GM18861 (cell line): ENCODE results near the gene F11.
A peak's percentile ranks its signal among the peaks of the same experiment; 100 is the strongest.
"Not testable (repeated sequence)": the region's sequence is repeated elsewhere in the genome, so short reads cannot be mapped to it uniquely, and the experiment has no call there.

Experiments used
- ATAC-seq: cut with Tn5 transposase; IDR thresholded peaks from one replicate; pipeline ENCODE4 v1.9.1; 2021; ENCODE audit not compliant: unreplicated experiment

The F11 gene

GRCh38 chr4:186249785-186250754 is 15.9 kb upstream of the F11 start:
- no peak for ATAC-seq

DNA sequence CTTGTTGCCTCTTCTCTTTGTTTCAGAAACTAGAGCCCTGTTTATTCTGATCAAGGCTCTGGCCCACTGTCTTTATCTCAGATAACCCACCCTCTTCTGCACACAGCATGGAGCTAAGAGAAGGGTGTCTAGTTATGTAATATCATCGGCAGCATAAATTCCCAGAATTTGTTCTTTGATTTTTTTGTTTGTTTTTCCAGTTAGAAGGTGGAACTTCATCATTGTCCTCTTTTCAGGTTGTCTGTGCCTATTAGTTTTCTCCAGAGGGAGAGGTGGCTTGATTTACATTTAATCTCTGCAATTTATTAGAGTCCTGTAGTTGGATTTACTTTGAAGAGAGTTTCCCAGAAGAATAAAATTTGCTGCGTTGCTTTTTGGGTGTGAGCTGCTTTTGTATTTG is 15.2 kb upstream of the F11 start:
- no peak for ATAC-seq

GRCh38 chr4:186255122-186255521 is 10.9 kb upstream of the F11 start:
- no peak for ATAC-seq

GRCh38 chr4:186258216-186258811 is 7.7 kb upstream of the F11 start:
- no peak for ATAC-seq

DNA sequence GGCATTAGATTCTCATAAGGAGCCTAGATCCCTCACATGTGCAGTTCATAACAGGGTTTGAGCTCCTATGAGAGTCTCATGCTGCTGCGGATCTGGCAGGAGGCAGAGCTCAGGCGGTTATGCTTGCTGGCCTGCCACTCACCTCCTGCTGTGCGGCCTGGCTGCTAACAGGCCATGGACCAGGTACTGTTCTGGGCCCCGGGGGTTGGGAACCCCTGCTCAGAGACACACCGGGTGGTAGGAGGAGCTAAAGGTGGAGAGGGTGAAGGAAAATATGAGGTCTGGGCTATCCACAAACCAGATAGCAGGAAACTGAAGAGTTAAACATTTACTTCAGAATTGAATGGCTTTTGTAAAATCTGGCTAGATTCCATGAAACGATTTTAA is 5.9 kb upstream of the F11 start:
- ATAC-seq, result no peak

- no peak for ATAC-seq
Observed at GRCh38 chr4:186260504-186261448, 5.2 kb upstream of the F11 start.

DNA sequence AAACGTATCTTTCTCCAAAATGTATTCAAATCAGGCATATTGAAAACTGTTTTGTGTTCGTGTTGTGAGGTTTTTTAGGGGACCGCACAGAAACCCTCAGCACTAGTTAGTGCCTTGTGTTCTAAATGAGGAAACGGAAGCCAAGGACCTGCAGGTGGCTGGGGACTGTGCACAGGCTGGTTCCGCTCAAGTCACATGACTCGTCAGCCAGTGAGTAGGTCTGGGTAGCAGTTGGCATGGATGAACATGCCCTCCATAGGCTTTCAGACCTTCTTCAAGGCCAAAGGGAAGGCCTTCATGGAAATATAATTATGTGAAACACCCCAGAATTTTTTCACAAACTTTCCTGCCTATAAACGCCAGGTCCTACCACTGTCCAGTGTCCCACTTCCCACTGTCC is 1.3 kb upstream of the F11 start:
- no peak for ATAC-seq

DNA sequence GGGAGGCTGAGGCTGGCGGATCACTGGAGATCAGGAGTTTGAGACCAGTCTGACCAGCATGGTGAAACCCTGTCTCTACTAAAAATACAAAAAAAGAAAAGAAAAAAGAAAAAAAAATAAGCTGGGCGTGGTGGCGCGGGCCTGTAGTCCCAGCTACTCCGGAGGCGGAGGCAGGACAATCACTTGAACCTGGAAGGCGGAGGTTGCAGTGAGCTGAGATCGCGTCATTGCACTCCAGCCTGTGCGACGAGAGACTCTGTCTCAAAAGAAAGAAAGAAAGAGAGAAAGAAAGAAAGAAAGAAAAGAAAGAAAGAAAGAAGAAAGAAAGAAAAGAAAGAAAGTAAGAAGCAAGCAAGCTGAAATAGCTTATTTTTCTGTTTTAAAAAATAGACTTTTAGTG is 739 bp upstream of the F11 start:
- not testable (repeated sequence) for ATAC-seq

DNA sequence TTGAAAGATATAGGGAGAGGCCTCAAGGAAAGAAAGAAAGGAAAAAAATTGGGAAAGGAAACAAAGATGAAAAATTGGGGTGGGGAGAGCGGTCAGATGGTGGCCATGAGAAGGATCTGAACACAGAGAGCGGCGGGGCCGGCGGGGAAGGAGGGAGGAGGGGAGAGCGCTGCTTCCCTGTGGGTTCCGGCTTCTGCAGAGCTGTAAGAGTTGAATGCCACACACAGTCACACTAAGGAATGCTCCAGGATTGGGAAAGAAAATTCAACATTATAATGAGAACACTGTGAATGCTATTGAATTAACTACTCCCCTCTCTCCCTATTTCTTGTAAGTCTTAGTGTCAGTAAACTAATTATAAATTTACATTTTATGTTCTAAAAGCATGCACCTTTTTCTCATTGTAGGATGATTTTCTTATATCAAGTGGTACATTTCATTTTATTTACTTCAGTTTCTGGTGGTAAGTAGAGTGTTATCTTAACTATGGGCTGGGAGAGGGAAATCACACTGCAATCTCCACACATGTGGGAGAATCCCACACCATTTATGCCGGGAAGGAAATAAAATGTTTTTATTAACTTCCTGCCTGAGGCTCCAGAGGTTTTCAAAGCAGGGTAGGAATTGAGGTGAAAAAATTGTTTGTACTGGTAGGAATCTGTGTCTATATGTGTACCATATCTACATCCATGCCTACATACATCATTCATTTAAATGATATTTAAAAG is 904 bp downstream of the F11 start:
- ATAC-seq, result no peak

DNA sequence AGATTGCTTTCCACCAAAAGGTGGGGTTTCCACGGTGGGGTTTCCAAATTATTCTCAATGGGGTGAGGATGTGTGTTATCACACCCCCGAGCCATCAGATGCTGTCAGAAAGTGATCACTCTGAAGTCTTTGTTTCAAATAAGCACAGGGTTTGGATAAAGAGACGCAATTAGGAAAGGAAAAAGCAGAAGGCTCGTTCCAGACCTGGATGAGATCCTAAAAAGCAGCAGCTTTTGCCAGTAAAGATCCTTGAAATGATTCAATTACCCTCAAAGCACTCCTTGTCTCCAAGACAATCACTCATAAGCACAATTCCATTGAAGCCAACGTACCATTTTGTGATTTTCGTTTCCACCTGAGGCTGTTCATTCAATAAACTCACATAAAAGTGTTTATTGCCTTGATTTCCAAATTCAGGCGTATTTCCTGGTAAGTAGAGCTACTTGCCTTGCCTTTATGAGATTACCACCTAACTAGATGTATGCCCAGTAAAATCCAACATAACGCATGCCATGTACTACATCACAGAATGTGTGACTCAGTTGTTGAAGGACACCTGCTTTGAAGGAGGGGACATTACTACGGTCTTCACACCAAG is 5.2 kb downstream of the F11 start:
- ATAC-seq, result no peak

- ATAC-seq, result no peak
Observed at GRCh38 chr4:186272699-186273391, 6.9 kb downstream of the F11 start.

- not testable (repeated sequence) for ATAC-seq
Observed at GRCh38 chr4:186273392-186273789, 7.4 kb downstream of the F11 start.

- ATAC-seq, result no peak
Observed at GRCh38 chr4:186283311-186283710, 17.3 kb downstream of the F11 start.

DNA sequence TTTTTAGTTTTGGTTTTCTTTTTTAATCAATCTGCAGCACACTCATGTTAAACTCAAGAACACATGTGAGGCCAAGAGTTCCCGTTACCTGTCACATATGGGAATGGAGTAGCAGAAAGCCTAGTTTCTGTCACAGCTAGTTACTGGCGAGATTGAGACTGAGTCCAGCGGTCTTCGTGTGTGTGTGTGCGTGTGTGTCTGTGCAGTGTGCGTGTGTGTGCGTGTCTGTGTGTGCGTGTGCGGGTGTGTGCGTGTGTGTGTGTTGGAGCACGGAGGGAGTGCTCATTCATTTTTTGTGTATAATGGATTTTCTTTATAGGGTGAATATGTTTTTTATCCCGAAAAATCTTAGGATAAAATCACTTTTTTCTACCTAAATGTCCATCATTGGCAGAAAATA is 19.2 kb downstream of the F11 start:
- ATAC-seq, result no peak

DNA sequence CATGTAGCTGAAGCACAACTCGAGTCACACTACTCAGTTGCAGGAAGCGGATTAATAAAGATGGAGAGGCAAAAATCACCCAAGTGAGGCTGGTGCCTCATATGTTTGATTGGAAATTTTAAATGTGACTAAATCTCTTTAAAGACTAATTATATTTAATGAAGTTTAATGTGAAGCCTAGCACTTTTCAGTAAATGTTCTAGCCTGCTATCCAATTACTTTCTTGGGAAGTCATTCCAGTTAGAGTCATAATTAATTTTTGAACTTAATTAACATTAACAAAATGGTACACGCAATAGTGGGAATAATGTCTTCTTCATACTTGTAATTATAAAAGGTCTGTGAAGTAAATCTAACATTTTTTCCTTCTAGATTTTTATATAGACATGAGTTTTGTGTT is 20.6 kb downstream of the F11 start:
- no peak for ATAC-seq

GRCh38 chr4:186291256-186291890 is 25.4 kb downstream of the F11 start:
- no peak for ATAC-seq

- ATAC-seq, result no peak
Observed at GRCh38 chr4:186294160-186294559, 28.2 kb downstream of the F11 start.

DNA sequence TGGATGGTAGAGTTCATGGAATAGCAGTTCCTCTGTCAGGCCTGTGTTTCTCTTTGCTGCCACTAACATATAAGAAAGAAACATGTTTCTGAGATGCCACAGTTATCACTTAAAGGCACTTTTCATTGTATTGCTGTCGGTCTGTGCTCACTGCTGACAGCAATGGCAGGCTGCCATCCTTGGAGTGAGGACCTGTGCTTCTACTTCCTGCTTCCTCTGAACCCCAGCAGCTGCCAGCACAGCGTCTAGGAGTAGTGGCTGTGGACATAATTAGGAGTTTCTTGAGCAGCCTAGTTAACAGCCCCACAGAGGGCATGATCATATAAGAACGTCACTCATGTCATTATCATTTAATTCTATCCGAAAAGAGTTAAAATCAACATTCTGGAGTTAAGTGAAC is 30.5 kb downstream of the F11 start:
- no peak for ATAC-seq

- ATAC-seq, result peak; percentile 51
Observed at GRCh38 chr4:186297013-186297645, 31.1 kb downstream of the F11 start.
